ENCODE data around the gene OR6C75.

- TF ChIP-seq, protein P1, sequence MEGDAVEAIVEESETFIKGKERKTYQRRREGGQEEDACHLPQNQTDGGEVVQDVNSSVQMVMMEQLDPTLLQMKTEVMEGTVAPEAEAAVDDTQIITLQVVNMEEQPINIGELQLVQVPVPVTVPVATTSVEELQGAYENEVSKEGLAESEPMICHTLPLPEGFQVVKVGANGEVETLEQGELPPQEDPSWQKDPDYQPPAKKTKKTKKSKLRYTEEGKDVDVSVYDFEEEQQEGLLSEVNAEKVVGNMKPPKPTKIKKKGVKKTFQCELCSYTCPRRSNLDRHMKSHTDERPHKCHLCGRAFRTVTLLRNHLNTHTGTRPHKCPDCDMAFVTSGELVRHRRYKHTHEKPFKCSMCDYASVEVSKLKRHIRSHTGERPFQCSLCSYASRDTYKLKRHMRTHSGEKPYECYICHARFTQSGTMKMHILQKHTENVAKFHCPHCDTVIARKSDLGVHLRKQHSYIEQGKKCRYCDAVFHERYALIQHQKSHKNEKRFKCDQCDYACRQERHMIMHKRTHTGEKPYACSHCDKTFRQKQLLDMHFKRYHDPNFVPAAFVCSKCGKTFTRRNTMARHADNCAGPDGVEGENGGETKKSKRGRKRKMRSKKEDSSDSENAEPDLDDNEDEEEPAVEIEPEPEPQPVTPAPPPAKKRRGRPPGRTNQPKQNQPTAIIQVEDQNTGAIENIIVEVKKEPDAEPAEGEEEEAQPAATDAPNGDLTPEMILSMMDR (conservative IDR thresholded peaks at IDR 0.05; ENCODE audit: low read depth, low read length), result no peak
- TF ChIP-seq USF2 (IDR thresholded peaks at IDR 0.05; ENCODE audit: low read depth, low read length), result no peak
These were observed 2.3 kb downstream of the OR6C75 start for GRCh38 chr12:55365086-55365485.

Measured in IMR-90 (cell line).